ENCODE results near the gene AHNAK2.

AHNAK2 gene

GRCh38 chr14:104940526-104941150, 37.5 kb downstream of the AHNAK2 start:
- Mint-ChIP-seq H3K27me3 (no peaks in the 10 kb centered on the region), H3K4me3 (no peak overlapping the region), H3K36me3 (no peaks in the 10 kb centered on the region), H3K9me3 (no peaks in the 10 kb centered on the region), H3K27ac (no peak overlapping the region), H3K4me1 (peaks cover 0 to 4% of the 10 kb centered on the region in 2 donors)
- DNase-seq (no peak), ATAC-seq (replicated peaks) (no peak)

- Mint-ChIP-seq H3K9me3 (no peaks in the 10 kb centered on the region), H3K4me1 (peaks cover 4 to 5% of the 10 kb centered on the region in 2 donors), H3K27me3 (no peaks in the 10 kb centered on the region), H3K4me3 (no peak overlapping the region), H3K27ac (no peak overlapping the region), H3K36me3 (no peaks in the 10 kb centered on the region)
- DNase-seq = no peak
- ATAC-seq (replicated peaks) = no peak
These were observed 38.3 kb downstream of the AHNAK2 start for GRCh38 chr14:104939666-104940410.

- no peak overlapping the region for H3K27ac Mint-ChIP-seq
- no peak for ATAC-seq (replicated peaks)
- H3K4me1 Mint-ChIP-seq = peaks cover 8 to 12% of the 10 kb centered on the region in 2 donors
- no peaks in the 10 kb centered on the region for H3K36me3 Mint-ChIP-seq
- no peak for DNase-seq
- H3K9me3 Mint-ChIP-seq = no peaks in the 10 kb centered on the region
- no peaks in the 10 kb centered on the region for H3K27me3 Mint-ChIP-seq
- H3K4me3 Mint-ChIP-seq = no peak overlapping the region
These were observed 39.2 kb downstream of the AHNAK2 start for GRCh38 chr14:104938960-104939359.

- Mint-ChIP-seq H3K27me3 (no peaks in the 10 kb centered on the region), H3K9me3 (no peaks in the 10 kb centered on the region), H3K4me3 (no peak overlapping the region), H3K36me3 (no peaks in the 10 kb centered on the region), H3K27ac (no peak overlapping the region), H3K4me1 (peaks cover 8 to 12% of the 10 kb centered on the region in 2 donors)
- no peak for ATAC-seq (replicated peaks)
- no peak for DNase-seq
These were observed 39.7 kb downstream of the AHNAK2 start for GRCh38 chr14:104938436-104938835.

GRCh38 chr14:104937694-104938365, 40.3 kb downstream of the AHNAK2 start:
- peaks cover 0 to 4% of the 10 kb centered on the region in 2 donors for H3K36me3 Mint-ChIP-seq
- H3K4me3 Mint-ChIP-seq = no peak overlapping the region
- no peak overlapping the region for H3K27ac Mint-ChIP-seq
- peaks cover 10 to 17% of the 10 kb centered on the region in 2 donors for H3K4me1 Mint-ChIP-seq
- no peaks in the 10 kb centered on the region for H3K9me3 Mint-ChIP-seq
- H3K27me3 Mint-ChIP-seq = no peaks in the 10 kb centered on the region
- DNase-seq (no peak), ATAC-seq (replicated peaks) (no peak)

GRCh38 chr14:104937161-104937560, 41.0 kb downstream of the AHNAK2 start:
- no peak overlapping the region for H3K27ac Mint-ChIP-seq
- no peak overlapping the region for H3K4me3 Mint-ChIP-seq
- H3K36me3 Mint-ChIP-seq = peaks cover 0 to 4% of the 10 kb centered on the region in 2 donors
- ATAC-seq (replicated peaks) = no peak
- DNase-seq = no peak
- H3K27me3 Mint-ChIP-seq = no peaks in the 10 kb centered on the region
- peaks cover 10 to 18% of the 10 kb centered on the region in 2 donors for H3K4me1 Mint-ChIP-seq
- H3K9me3 Mint-ChIP-seq = no peaks in the 10 kb centered on the region

GRCh38 chr14:104936361-104937155, 41.6 kb downstream of the AHNAK2 start:
- Mint-ChIP-seq H3K9me3 (no peaks in the 10 kb centered on the region), H3K27me3 (no peaks in the 10 kb centered on the region), H3K27ac (no peak overlapping the region), H3K36me3 (peaks cover 0 to 4% of the 10 kb centered on the region in 2 donors), H3K4me1 (peaks cover 10 to 18% of the 10 kb centered on the region in 2 donors), H3K4me3 (no peak overlapping the region)
- ATAC-seq (replicated peaks) = no peak
- DNase-seq = no peak

- no peak for ATAC-seq (replicated peaks)
- Mint-ChIP-seq H3K27ac (no peak overlapping the region), H3K4me3 (no peak overlapping the region), H3K36me3 (peaks cover 3 to 6% of the 10 kb centered on the region in 2 donors), H3K9me3 (no peaks in the 10 kb centered on the region), H3K4me1 (peaks cover 11 to 24% of the 10 kb centered on the region in 2 donors), H3K27me3 (no peaks in the 10 kb centered on the region)
- DNase-seq = no peak
These were observed 42.2 kb downstream of the AHNAK2 start for GRCh38 chr14:104935955-104936354.

- Mint-ChIP-seq H3K27me3 (no peaks in the 10 kb centered on the region), H3K27ac (no peak overlapping the region), H3K9me3 (no peaks in the 10 kb centered on the region), H3K4me3 (no peak overlapping the region), H3K36me3 (peaks cover 7 to 9% of the 10 kb centered on the region in 2 donors), H3K4me1 (peaks cover 11 to 29% of the 10 kb centered on the region in 2 donors)
- ATAC-seq (replicated peaks) (no peak), DNase-seq (no peak)
These were observed 43.0 kb downstream of the AHNAK2 start for GRCh38 chr14:104935026-104935650.

- ATAC-seq (replicated peaks) (no peak), DNase-seq (no peak)
- peaks cover 12 to 29% of the 10 kb centered on the region in 2 donors for H3K4me1 Mint-ChIP-seq
- peak overlapping the region; percentile 55 to 57 for H3K4me3 Mint-ChIP-seq
- peak overlapping the region; percentile 69 for H3K27ac Mint-ChIP-seq
- H3K36me3 Mint-ChIP-seq = peaks cover 10 to 16% of the 10 kb centered on the region in 2 donors
- H3K27me3 Mint-ChIP-seq = no peaks in the 10 kb centered on the region
- H3K9me3 Mint-ChIP-seq = no peaks in the 10 kb centered on the region
These were observed 44.1 kb downstream of the AHNAK2 start for GRCh38 chr14:104933746-104934733.

- Mint-ChIP-seq H3K9me3 (no peaks in the 10 kb centered on the region), H3K27ac (peak overlapping the region; percentile 32), H3K36me3 (peaks cover 12 to 23% of the 10 kb centered on the region in 2 donors), H3K27me3 (no peaks in the 10 kb centered on the region), H3K4me3 (peak overlapping the region; percentile 76 to 85), H3K4me1 (peaks cover 17 to 33% of the 10 kb centered on the region in 2 donors)
- DNase-seq (peak; percentile 84), ATAC-seq (replicated peaks) (peak; percentile 80 to 88)
These were observed 45.2 kb downstream of the AHNAK2 start for GRCh38 chr14:104932676-104933631.

All from stimulated activated naive B cell treated with anti-CD40 and anti-IgM and Interleukin-4, amounts not matched to agents 10 μg/mL and 1 μg/mL and 100 μg/mL, for 72 hours (primary cell).